Measurements from ENCODE around the gene KIRREL1.

The KIRREL1 gene

DNA sequence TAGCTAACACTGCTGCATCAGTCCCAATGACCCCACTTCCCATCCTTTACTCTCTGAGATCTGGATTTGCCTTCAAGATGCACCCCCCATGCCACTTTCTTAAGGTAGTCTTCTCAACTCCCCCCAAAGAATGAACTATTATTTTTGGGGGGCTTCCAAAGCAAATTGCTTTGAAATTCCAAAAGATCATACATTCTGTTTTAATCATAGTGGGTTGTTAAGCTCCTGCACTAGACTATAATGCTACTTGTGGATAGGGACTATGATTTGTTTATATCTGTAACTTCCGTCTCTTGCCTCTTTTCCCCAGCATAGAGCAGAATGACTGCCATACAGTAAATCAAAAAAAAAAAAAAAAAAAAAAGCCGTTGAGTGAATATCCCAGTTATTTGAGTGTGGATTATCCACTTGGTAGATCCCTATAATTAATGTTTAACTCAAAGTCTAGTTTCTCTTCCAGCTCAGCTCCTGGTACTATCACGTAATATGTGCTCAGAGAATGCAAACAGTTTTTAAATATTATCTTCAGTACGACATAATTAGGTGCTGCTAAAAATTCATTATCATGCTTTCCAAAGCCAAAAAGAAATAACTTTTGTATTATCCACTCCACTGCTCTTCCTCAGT is 26.9 kb downstream of the KIRREL1 start:
- Histone ChIP-seq H3K27ac (ENCODE audit: low read length) (peak overlapping the region; percentile 50), H3K4me3 (ENCODE audit: low read length) (no peak overlapping the region), H3K4me1 (ENCODE audit: control insufficient read depth, insufficient read depth, low read length) (peaks cover 10% of the 10 kb centered on the region), H3K36me3 (ENCODE audit: control insufficient read depth, insufficient read depth, low read length) (no peaks in the 10 kb centered on the region), H3K27me3 (ENCODE audit: control insufficient read depth, insufficient read depth, low read length) (no peaks in the 10 kb centered on the region), H3K9me3 (ENCODE audit: control insufficient read depth, insufficient read depth, low read length) (no peaks in the 10 kb centered on the region)
- no peak for DNase-seq (ENCODE audit: low read depth, low spot score)
- no CpG with 5 or more reads among the region's 4 CpGs for WGBS (ENCODE audit: insufficient coverage, insufficient read length)

DNA sequence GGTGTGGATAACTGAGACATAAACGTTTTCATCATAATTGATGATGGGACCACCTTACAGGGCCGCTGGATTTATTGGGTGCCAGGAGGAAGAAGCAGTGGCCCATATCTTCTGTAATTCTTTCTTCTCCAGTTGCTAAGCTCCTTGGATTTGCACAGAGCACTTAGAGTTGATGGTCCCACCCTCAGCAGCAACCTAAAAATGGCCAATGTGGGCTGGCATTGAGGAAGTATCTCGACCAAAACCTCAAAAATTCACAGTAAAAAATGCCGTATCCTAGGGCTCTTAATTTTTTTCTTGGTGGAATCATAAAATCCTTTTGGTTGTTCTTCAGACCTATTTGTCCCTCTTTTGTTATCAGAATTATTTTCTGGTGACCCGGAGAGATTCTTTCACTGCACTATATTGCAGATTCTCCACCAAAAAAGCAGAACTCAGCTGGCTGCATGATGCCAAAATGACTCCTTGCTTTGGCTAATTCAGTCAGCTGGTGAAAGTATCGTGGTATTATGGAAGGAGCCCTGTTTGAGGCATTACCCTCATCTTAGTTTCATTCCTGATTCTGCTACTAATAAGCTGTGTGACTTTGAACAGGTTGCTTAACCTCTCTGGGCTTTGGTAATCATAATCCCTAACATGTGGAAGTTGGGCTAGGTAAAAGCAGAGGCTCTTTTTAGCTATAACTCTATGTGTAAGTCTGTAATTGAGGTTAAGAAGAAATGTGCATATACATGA is 27.6 kb downstream of the KIRREL1 start:
- H3K4me3 ChIP-seq (ENCODE audit: low read length) = no peak overlapping the region
- no peak overlapping the region for H3K27ac ChIP-seq (ENCODE audit: low read length)
- H3K36me3 ChIP-seq (ENCODE audit: control insufficient read depth, insufficient read depth, low read length) = no peaks in the 10 kb centered on the region
- no peak for DNase-seq (ENCODE audit: low read depth, low spot score)
- no CpG with 5 or more reads among the region's 6 CpGs for WGBS (ENCODE audit: insufficient coverage, insufficient read length)
- H3K4me1 ChIP-seq (ENCODE audit: control insufficient read depth, insufficient read depth, low read length) = peaks cover 9% of the 10 kb centered on the region
- H3K27me3 ChIP-seq (ENCODE audit: control insufficient read depth, insufficient read depth, low read length) = no peaks in the 10 kb centered on the region
- H3K9me3 ChIP-seq (ENCODE audit: control insufficient read depth, insufficient read depth, low read length) = no peaks in the 10 kb centered on the region

DNA sequence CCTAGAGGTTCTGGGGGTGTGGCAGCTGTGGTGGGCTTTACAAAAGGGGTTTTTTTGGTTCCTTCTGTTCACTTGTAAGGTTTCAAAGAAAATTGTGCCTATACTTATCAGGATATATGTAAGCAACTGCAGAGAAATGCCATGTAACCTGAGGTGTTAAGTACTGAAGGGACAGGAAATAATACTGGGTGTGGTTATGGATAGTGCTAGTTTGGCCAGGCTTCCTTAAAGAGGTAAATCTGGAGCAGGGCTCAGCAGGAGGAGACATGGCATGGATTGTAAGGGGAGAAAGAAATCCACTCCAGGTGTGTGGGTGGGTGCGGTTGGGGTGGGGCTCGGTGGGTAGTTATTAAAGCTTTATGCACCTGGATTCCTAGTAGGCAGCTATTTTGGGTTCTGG is 28.3 kb downstream of the KIRREL1 start:
- Histone ChIP-seq H3K4me1 (ENCODE audit: control insufficient read depth, insufficient read depth, low read length) (peaks cover 9% of the 10 kb centered on the region), H3K27me3 (ENCODE audit: control insufficient read depth, insufficient read depth, low read length) (no peaks in the 10 kb centered on the region), H3K4me3 (ENCODE audit: low read length) (no peak overlapping the region), H3K27ac (ENCODE audit: low read length) (no peak overlapping the region), H3K9me3 (ENCODE audit: control insufficient read depth, insufficient read depth, low read length) (no peaks in the 10 kb centered on the region), H3K36me3 (ENCODE audit: control insufficient read depth, insufficient read depth, low read length) (no peaks in the 10 kb centered on the region)
- no peak for DNase-seq (ENCODE audit: low read depth, low spot score)
- WGBS (ENCODE audit: insufficient coverage, insufficient read length) = no CpG with 5 or more reads among the region's 2 CpGs

DNA sequence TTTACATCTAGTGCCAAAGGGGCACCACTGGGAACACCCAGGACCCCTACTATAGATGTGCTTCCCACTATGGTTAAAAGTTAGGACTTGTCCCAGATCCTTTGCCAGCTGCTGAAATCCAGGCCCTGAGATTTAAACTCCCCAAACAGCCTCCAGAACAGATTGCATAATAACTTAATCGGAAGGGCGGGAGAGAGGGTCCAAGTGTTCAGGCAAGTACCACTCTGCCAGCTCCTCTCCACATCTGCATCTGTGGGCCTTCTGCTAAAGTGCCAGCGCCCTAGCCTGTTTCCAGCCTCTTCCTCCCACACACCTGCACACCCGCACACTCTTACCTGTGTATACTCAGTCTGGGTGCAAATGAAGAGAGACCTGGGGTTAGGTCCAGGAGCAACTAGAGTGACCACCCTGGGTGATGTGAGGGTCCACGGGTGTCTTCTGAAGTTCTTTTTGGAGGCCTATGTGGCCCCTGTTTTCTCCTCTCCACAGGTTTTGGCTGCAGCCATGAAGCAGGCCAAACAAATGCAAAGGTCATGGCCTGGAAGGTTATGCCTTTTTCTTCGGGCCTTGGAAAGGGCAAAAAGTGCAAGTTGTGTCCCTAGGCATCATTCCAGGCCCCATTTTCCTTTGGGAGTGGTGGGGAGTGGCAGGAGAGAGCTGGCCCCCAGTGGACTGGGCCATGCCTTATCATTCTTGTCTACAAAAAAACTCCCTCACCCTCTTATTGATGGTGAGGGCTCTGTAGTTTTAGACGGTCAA is 29.3 kb downstream of the KIRREL1 start:
- Histone ChIP-seq H3K9me3 (ENCODE audit: control insufficient read depth, insufficient read depth, low read length) (no peaks in the 10 kb centered on the region), H3K36me3 (ENCODE audit: control insufficient read depth, insufficient read depth, low read length) (no peaks in the 10 kb centered on the region), H3K27ac (ENCODE audit: low read length) (no peak overlapping the region), H3K27me3 (ENCODE audit: control insufficient read depth, insufficient read depth, low read length) (no peaks in the 10 kb centered on the region), H3K4me1 (ENCODE audit: control insufficient read depth, insufficient read depth, low read length) (peaks cover 8% of the 10 kb centered on the region), H3K4me3 (ENCODE audit: low read length) (no peak overlapping the region)
- DNase-seq (ENCODE audit: low read depth, low spot score) = no peak
- WGBS (ENCODE audit: insufficient coverage, insufficient read length) = no CpG with 5 or more reads among the region's 7 CpGs

DNA sequence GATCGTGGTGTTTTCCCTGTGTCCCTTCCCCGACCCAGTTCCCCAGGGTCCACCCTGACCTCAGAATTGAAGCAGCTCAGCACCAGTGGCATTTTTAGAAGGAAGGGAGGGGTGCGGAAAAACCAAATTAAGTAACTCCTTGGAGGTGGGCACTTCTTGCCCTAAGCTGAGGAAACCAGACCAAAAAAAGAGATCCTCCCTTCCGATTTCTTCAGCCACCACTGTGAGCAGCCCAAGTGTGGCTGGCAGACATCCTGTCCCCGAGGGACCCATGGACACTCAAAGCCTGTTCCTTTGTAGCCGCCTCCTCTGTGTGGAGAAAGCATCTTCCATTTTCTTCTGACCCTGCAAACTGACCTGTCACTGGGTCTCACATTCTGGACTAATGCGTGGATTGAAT is 31.3 kb downstream of the KIRREL1 start:
- WGBS (ENCODE audit: insufficient coverage, insufficient read length) = no CpG with 5 or more reads among the region's 7 CpGs
- H3K4me1 ChIP-seq (ENCODE audit: control insufficient read depth, insufficient read depth, low read length) = peaks cover 3% of the 10 kb centered on the region; the same call in 1 of the 2 replicates
- DNase-seq (ENCODE audit: low read depth, low spot score) = no peak
- H3K36me3 ChIP-seq (ENCODE audit: control insufficient read depth, insufficient read depth, low read length) = no peaks in the 10 kb centered on the region
- H3K9me3 ChIP-seq (ENCODE audit: control insufficient read depth, insufficient read depth, low read length) = no peaks in the 10 kb centered on the region
- H3K27me3 ChIP-seq (ENCODE audit: control insufficient read depth, insufficient read depth, low read length) = no peaks in the 10 kb centered on the region
- H3K4me3 ChIP-seq (ENCODE audit: low read length) = no peak overlapping the region
- no peak overlapping the region for H3K27ac ChIP-seq (ENCODE audit: low read length)

DNA sequence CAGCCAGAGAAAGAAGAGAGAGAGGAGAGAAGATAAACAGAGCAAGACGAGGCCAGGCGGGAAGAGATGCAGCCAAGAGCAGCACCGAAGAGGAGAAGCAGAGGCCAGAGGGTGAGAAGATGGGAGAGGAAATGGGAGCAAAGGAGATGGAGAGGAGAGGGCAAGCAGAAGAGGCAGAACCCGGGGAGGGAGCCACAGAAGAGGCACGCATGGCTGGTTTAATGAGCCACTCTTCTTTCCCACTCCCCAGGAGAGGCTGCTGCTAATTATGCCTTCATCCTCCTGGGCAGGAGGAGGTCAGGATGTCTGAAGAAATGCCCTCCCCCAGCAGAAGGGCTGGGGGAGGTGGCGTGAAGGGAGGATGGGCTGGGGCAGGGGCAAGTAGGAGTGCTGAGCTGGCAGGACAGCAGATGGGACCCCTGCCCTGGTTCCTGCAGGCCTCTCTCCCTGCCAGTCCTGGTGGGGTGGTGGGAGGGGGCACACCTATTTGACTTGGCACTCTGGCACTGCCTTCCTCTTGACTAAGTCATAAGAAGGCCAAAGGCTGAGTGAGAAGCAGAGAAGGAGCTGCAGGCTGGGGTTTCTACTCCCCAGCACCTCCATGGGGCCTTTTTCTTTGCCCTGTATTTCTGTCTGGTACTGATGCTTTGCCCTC is 32.3 kb downstream of the KIRREL1 start:
- H3K27ac ChIP-seq (ENCODE audit: low read length) = no peak overlapping the region
- no peak for DNase-seq (ENCODE audit: low read depth, low spot score)
- no peaks in the 10 kb centered on the region for H3K4me1 ChIP-seq (ENCODE audit: control insufficient read depth, insufficient read depth, low read length)
- no peaks in the 10 kb centered on the region for H3K36me3 ChIP-seq (ENCODE audit: control insufficient read depth, insufficient read depth, low read length)
- H3K9me3 ChIP-seq (ENCODE audit: control insufficient read depth, insufficient read depth, low read length) = no peaks in the 10 kb centered on the region
- no peak overlapping the region for H3K4me3 ChIP-seq (ENCODE audit: low read length)
- no CpG with 5 or more reads among the region's 6 CpGs for WGBS (ENCODE audit: insufficient coverage, insufficient read length)
- no peaks in the 10 kb centered on the region for H3K27me3 ChIP-seq (ENCODE audit: control insufficient read depth, insufficient read depth, low read length)

DNA sequence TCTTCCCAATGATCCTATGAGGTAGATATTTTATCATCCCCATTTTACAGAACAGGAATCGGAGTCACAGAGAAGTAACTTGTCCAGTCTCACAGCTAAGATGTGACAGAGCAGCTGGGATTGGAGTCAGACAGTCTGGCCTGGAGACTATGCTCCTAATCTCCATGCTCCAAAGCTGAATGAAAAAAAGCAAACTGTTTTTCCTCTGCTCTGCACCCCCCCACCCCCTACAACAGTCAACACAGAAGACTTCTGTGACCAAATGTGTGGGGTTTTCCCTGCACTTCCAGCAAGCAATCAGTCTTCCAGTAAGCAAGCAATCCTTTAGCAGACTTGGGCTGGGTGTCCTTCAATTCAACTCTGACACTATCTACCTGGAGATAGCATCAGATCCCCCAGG is 33.2 kb downstream of the KIRREL1 start:
- Histone ChIP-seq H3K9me3 (ENCODE audit: control insufficient read depth, insufficient read depth, low read length) (no peaks in the 10 kb centered on the region), H3K27me3 (ENCODE audit: control insufficient read depth, insufficient read depth, low read length) (no peaks in the 10 kb centered on the region), H3K27ac (ENCODE audit: low read length) (no peak overlapping the region), H3K4me1 (ENCODE audit: control insufficient read depth, insufficient read depth, low read length) (no peaks in the 10 kb centered on the region), H3K36me3 (ENCODE audit: control insufficient read depth, insufficient read depth, low read length) (no peaks in the 10 kb centered on the region), H3K4me3 (ENCODE audit: low read length) (no peak overlapping the region)
- no peak for DNase-seq (ENCODE audit: low read depth, low spot score)
- no CpG with 5 or more reads among the region's 1 CpG for WGBS (ENCODE audit: insufficient coverage, insufficient read length)

DNA sequence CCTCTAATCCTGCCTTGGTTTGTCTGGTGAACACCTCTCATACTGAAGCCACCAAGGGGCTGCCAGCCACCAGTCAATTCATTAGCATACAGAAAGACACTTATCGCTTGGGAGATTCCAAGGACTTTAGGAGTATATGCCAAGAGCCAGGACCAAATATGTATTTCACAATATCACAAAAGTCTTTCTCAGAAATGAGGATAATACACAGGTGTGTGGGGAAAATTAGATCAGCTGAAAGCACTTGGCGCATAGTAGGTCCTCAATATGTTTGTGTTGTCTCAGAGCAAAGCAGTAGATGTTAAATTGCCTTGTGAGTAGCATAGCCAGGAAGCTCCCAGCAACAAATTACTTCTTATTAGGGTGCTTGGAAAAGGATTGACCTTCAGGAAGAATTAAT is 34.1 kb downstream of the KIRREL1 start:
- DNase-seq (ENCODE audit: low read depth, low spot score) = no peak
- Histone ChIP-seq H3K4me1 (ENCODE audit: control insufficient read depth, insufficient read depth, low read length) (no peaks in the 10 kb centered on the region), H3K27me3 (ENCODE audit: control insufficient read depth, insufficient read depth, low read length) (no peaks in the 10 kb centered on the region), H3K27ac (ENCODE audit: low read length) (no peak overlapping the region), H3K9me3 (ENCODE audit: control insufficient read depth, insufficient read depth, low read length) (no peaks in the 10 kb centered on the region), H3K36me3 (ENCODE audit: control insufficient read depth, insufficient read depth, low read length) (no peaks in the 10 kb centered on the region), H3K4me3 (ENCODE audit: low read length) (no peak overlapping the region)
- WGBS (ENCODE audit: insufficient coverage, insufficient read length) = no CpG with 5 or more reads among the region's 2 CpGs

DNA sequence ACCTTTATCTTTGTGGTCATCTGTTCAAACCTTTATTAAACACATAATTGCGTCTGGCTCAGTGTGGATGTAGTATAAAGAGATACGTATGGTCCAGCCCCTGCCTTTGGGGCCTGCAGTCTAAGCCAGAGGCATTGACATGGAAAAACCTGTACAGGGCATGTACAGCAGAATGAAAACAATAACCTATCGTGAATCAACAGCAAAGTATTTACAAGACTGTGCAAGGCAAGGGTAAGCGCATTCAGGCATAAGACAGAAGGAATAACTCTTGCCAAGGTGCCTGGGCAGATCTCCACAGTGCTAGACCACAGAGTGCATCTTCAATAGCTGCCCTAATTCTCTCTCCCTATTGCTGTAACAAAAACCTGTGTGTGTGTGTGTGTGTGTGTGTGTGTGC is 35.5 kb downstream of the KIRREL1 start:
- no peaks in the 10 kb centered on the region for H3K4me1 ChIP-seq (ENCODE audit: control insufficient read depth, insufficient read depth, low read length)
- no peaks in the 10 kb centered on the region for H3K36me3 ChIP-seq (ENCODE audit: control insufficient read depth, insufficient read depth, low read length)
- no peak overlapping the region for H3K27ac ChIP-seq (ENCODE audit: low read length)
- no peaks in the 10 kb centered on the region for H3K9me3 ChIP-seq (ENCODE audit: control insufficient read depth, insufficient read depth, low read length)
- no CpG with 5 or more reads among the region's 4 CpGs for WGBS (ENCODE audit: insufficient coverage, insufficient read length)
- no peak for DNase-seq (ENCODE audit: low read depth, low spot score)
- no peaks in the 10 kb centered on the region for H3K27me3 ChIP-seq (ENCODE audit: control insufficient read depth, insufficient read depth, low read length)
- no peak overlapping the region for H3K4me3 ChIP-seq (ENCODE audit: low read length)

DNA sequence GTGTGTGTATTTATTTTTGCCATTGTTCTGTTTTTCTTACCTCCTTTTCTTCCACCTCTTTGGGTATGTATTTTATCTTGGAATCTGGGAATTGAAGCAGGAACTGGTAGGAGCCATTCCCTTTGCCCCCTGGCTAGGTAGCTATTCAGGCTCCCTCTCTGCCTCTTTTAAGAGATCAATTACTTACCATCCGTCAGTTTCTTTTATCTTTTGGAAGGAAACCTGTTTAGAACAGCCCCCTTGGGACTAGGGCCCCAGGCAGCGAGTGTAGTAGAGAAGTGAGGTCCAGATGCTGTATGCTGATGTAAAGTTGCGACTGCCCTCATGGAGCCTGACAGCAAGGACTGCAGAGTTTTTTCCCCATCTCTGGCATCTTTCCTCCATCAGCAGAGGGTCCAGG is 41.6 kb downstream of the KIRREL1 start:
- H3K27me3 ChIP-seq (ENCODE audit: control insufficient read depth, insufficient read depth, low read length) = no peaks in the 10 kb centered on the region
- no peak overlapping the region for H3K27ac ChIP-seq (ENCODE audit: low read length)
- no peak for DNase-seq (ENCODE audit: low read depth, low spot score)
- H3K4me1 ChIP-seq (ENCODE audit: control insufficient read depth, insufficient read depth, low read length) = peaks cover 6% of the 10 kb centered on the region
- H3K36me3 ChIP-seq (ENCODE audit: control insufficient read depth, insufficient read depth, low read length) = no peaks in the 10 kb centered on the region
- H3K4me3 ChIP-seq (ENCODE audit: low read length) = no peak overlapping the region
- H3K9me3 ChIP-seq (ENCODE audit: control insufficient read depth, insufficient read depth, low read length) = no peaks in the 10 kb centered on the region
- no CpG with 5 or more reads among the region's 3 CpGs for WGBS (ENCODE audit: insufficient coverage, insufficient read length)
